H9 (cell line): ENCODE results near the gene TEAD1. TPM values are rescaled to one million over a fixed set of nuclear protein-coding genes. Genes with fewer than 3 reads are reported as not detected.

Experiments
- DNase-seq: peaks from one replicate; pipeline ENCODE4 v3.0.0-alpha.2; 2017
- H2AFZ ChIP-seq: one replicate; pipeline ENCODE4 v1.6.1; 2013; ENCODE audit warnings: mild to moderate bottlenecking, low read length, control low read depth, moderate library complexity
- H2AK5ac ChIP-seq: 2 replicates; pipeline ENCODE4 v1.6.1; 2013; ENCODE audit warnings: low read length, control low read depth, mixed read lengths; ENCODE audit not compliant: insufficient read length
- H2BK120ac ChIP-seq: one replicate; pipeline ENCODE4 v1.6.1; 2013; ENCODE audit warnings: low read depth, mild to moderate bottlenecking, low read length, control low read depth, inconsistent platforms; ENCODE audit not compliant: poor library complexity, severe bottlenecking
- H2BK12ac ChIP-seq: 2 replicates; pipeline ENCODE4 v1.6.1; 2013; ENCODE audit warnings: low read length, control low read depth, mixed read lengths, low read depth; ENCODE audit not compliant: insufficient read length
- H2BK15ac ChIP-seq: 2 replicates; pipeline ENCODE4 v1.6.1; 2013; ENCODE audit warnings: low read depth, low read length, control low read depth
- H2BK20ac ChIP-seq: one replicate; pipeline ENCODE4 v1.6.1; 2013; ENCODE audit warnings: low read depth, mild to moderate bottlenecking, low read length, control low read depth, inconsistent platforms; ENCODE audit not compliant: poor library complexity, severe bottlenecking
- H2BK5ac ChIP-seq: 2 replicates; pipeline ENCODE4 v1.6.1; 2013; ENCODE audit warnings: low read length, control low read depth, mixed read lengths; ENCODE audit not compliant: insufficient read length
- H3K14ac ChIP-seq: 2 replicates; pipeline ENCODE4 v1.6.1; 2013; ENCODE audit warnings: low read length, control low read depth; ENCODE audit not compliant: insufficient read depth
- H3K18ac ChIP-seq: 2 replicates; pipeline ENCODE4 v1.6.1; 2013; ENCODE audit warnings: low read depth, mild to moderate bottlenecking, mixed read lengths, low read length, control low read depth; ENCODE audit not compliant: insufficient read length
- H3K23ac ChIP-seq: 2 replicates; pipeline ENCODE4 v1.6.1; 2013; ENCODE audit warnings: low read length, control low read depth, mixed read lengths, low read depth; ENCODE audit not compliant: insufficient read length
- H3K23me2 ChIP-seq: 2 replicates; pipeline ENCODE4 v1.6.1; 2013; ENCODE audit warnings: low read depth, mild to moderate bottlenecking, mixed read lengths, low read length, control low read depth; ENCODE audit not compliant: insufficient read length, poor library complexity, severe bottlenecking
- H3K27ac ChIP-seq: 2 replicates; pipeline ENCODE4 v1.5.1; 2013; ENCODE audit warnings: low read length, control low read depth, mixed read lengths, low read depth; ENCODE audit not compliant: insufficient read length
- H3K27me3 ChIP-seq: 2 replicates; pipeline ENCODE4 v1.6.1; 2013; ENCODE audit warnings: low read length, control low read depth, inconsistent platforms; ENCODE audit not compliant: insufficient read depth
- H3K4ac ChIP-seq: 2 replicates; pipeline ENCODE4 v1.6.1; 2013; ENCODE audit warnings: low read depth, mild to moderate bottlenecking, control low read depth, inconsistent platforms, low read length, moderate library complexity
- H3K4me1 ChIP-seq: 2 replicates; pipeline ENCODE4 v1.6.1; 2013; ENCODE audit warnings: low read length, control low read depth, inconsistent platforms; ENCODE audit not compliant: insufficient read depth
- H3K4me2 ChIP-seq: 2 replicates; pipeline ENCODE4 v1.6.1; 2013; ENCODE audit warnings: low read length, control low read depth, mixed read lengths; ENCODE audit not compliant: insufficient read length, insufficient read depth
- H3K56ac ChIP-seq: 2 replicates; pipeline ENCODE4 v1.6.1; 2013; ENCODE audit warnings: low read depth, mild to moderate bottlenecking, mixed read lengths, low read length, control low read depth; ENCODE audit not compliant: insufficient read length
- H3K79me1 ChIP-seq: 2 replicates; pipeline ENCODE4 v1.6.1; 2013; ENCODE audit warnings: low read depth, mild to moderate bottlenecking, moderate library complexity, low read length, control low read depth, inconsistent platforms; ENCODE audit not compliant: insufficient read depth, poor library complexity, severe bottlenecking
- H3K79me2 ChIP-seq: 2 replicates; pipeline ENCODE4 v1.6.1; 2013; ENCODE audit warnings: low read length, control low read depth, inconsistent platforms; ENCODE audit not compliant: insufficient read depth
- H3K9ac ChIP-seq: 2 replicates; pipeline ENCODE4 v1.6.1; 2013; ENCODE audit warnings: low read length, control low read depth, mixed read lengths; ENCODE audit not compliant: insufficient read length; ENCODE audit errors: extremely low read depth
- H3K9me3 ChIP-seq: one replicate; pipeline ENCODE4 v1.6.1; 2013; ENCODE audit warnings: low read depth, low read length, inconsistent platforms; ENCODE audit not compliant: control insufficient read depth
- H3T11ph ChIP-seq: one replicate; pipeline ENCODE4 v1.6.1; 2013; ENCODE audit warnings: mild to moderate bottlenecking, low read length, control low read depth, inconsistent platforms
- H4K20me1 ChIP-seq: one replicate; pipeline ENCODE4 v1.6.1; 2013; ENCODE audit not compliant: control insufficient read depth, insufficient read length, insufficient read depth
- H4K5ac ChIP-seq: 2 replicates; pipeline ENCODE4 v1.6.1; 2013; ENCODE audit warnings: low read depth, mild to moderate bottlenecking, mixed read lengths, low read length, control low read depth; ENCODE audit not compliant: insufficient read length
- H4K8ac ChIP-seq: replicated peaks from 2 replicates; pipeline ENCODE4 v1.6.1; 2013; ENCODE audit warnings: low read length, control low read depth, mixed read lengths, low read depth; ENCODE audit not compliant: insufficient read length
- H4K91ac ChIP-seq: 2 replicates; pipeline ENCODE4 v1.6.1; 2013; ENCODE audit warnings: low read depth, mild to moderate bottlenecking, moderate library complexity, mixed read lengths, low read length, control low read depth; ENCODE audit not compliant: insufficient read length
- H3K27ac Mint-ChIP-seq, 3 experiments: 2 replicates in 2 of 3; 3 replicates in 1 of 3; pipeline ENCODE4 v1.8.0; 2020 to 2021; ENCODE audit warnings: mixed read lengths in 3 of 3, mild to moderate bottlenecking in 1 of 3, moderate library complexity in 1 of 3
- H3K27me3 Mint-ChIP-seq: 2 replicates; pipeline ENCODE4 v1.8.0; 2021; ENCODE audit warnings: low read depth, mild to moderate bottlenecking, moderate library complexity, mixed read lengths
- H3K36me3 Mint-ChIP-seq, 3 experiments: 2 replicates in 2 of 3; 3 replicates in 1 of 3; pipeline ENCODE4 v1.8.0; 2020 to 2021; ENCODE audit warnings: low read depth in 3 of 3, mixed read lengths in 3 of 3; ENCODE audit not compliant: insufficient read depth in 1 of 3
- H3K4me1 Mint-ChIP-seq, 2 experiments: 2 replicates each; pipeline ENCODE4 v1.8.0; 2020; ENCODE audit warnings: mixed read lengths in 2 of 2
- H3K4me3 Mint-ChIP-seq, 2 experiments: 2 replicates in 1 of 2; 3 replicates in 1 of 2; pipeline ENCODE4 v1.8.0; 2020 to 2021; ENCODE audit warnings: mild to moderate bottlenecking in 2 of 2, mixed read lengths in 2 of 2, moderate library complexity in 1 of 2
- H3K9me3 Mint-ChIP-seq, 2 experiments: 2 replicates in 1 of 2; 3 replicates in 1 of 2; pipeline ENCODE4 v1.8.0; 2020; ENCODE audit warnings: mild to moderate bottlenecking in 2 of 2, mixed read lengths in 2 of 2, moderate library complexity in 1 of 2
- WGBS: extraction: QIAGEN DNeasy Blood & Tissue Kit; methylation state at CpG from one replicate; pipeline ENCODE4 v1.1.7; 2013; ENCODE audit warnings: missing lambda C conversion rate, low lambda C conversion rate, mixed read lengths; ENCODE audit not compliant: insufficient read length; ENCODE audit errors: extremely low coverage; 5-methylcytosine and 5-hydroxymethylcytosine counted together
- total RNA-seq: library from RNA; stranded (reverse); gene quantifications from 2 replicates; pipeline ENCODE4 v1.2.1, GENCODE V29; 2021
- TF ChIP-seq, protein P1 (sequence below): fragments of 200-600 bp; sonication (generic); conservative IDR thresholded peaks from 3 replicates; pipeline ENCODE4 v1.8.0; 2021; ENCODE audit warnings: antibody characterized with exemption, mild to moderate bottlenecking

TEAD1 gene
- total RNA-seq, 1 experiment from 2014 or later = 75.1 TPM

DNA sequence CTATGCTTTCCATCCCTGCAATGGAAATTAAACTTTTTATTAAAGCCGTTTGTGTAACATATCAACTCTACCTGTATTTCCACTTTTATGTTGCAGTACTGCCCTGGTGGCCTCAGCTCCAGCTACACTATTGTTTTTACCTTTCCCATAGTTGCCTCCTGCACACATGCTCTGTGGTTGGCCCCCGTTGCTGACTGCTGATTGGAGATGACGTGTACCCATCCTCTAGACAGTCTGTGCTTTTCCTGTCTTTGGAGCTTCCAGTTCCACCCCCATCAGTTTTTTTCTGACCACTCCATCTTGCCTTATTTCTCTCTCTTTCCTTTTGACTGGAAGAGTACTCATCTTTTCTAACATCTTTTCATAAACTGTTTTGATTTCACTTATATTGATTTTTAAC, 123.8 kb downstream of the TEAD1 start:
- Histone ChIP-seq H3T11ph (no peak overlapping the region), H2AK5ac (no peak overlapping the region), H2AFZ (no peak overlapping the region), H2BK12ac (no peak overlapping the region), H3K18ac (no peak overlapping the region), H3K27me3 (no peaks in the 10 kb centered on the region), H3K79me1 (no peaks in the 10 kb centered on the region), H3K4me1 (peaks cover 26% of the 10 kb centered on the region), H4K5ac (no peak overlapping the region), H3K27ac (no peak overlapping the region), H2BK120ac (no peak overlapping the region), H3K4me2 (no peak overlapping the region), H3K9me3 (no peaks in the 10 kb centered on the region), H3K23me2 (no peaks in the 10 kb centered on the region), H3K9ac (no peak overlapping the region), H4K8ac (no peak overlapping the region), H2BK5ac (no peak overlapping the region), H3K79me2 (peaks cover 4% of the 10 kb centered on the region; the same call in 1 of the 2 replicates), H2BK20ac (no peak overlapping the region), H3K4ac (no peak overlapping the region), H3K14ac (no peak overlapping the region), H3K56ac (no peak overlapping the region), H2BK15ac (no peak overlapping the region), H3K23ac (no peak overlapping the region), H4K20me1 (no peaks in the 10 kb centered on the region), H4K91ac (no peak overlapping the region)
- TF ChIP-seq, protein P1, sequence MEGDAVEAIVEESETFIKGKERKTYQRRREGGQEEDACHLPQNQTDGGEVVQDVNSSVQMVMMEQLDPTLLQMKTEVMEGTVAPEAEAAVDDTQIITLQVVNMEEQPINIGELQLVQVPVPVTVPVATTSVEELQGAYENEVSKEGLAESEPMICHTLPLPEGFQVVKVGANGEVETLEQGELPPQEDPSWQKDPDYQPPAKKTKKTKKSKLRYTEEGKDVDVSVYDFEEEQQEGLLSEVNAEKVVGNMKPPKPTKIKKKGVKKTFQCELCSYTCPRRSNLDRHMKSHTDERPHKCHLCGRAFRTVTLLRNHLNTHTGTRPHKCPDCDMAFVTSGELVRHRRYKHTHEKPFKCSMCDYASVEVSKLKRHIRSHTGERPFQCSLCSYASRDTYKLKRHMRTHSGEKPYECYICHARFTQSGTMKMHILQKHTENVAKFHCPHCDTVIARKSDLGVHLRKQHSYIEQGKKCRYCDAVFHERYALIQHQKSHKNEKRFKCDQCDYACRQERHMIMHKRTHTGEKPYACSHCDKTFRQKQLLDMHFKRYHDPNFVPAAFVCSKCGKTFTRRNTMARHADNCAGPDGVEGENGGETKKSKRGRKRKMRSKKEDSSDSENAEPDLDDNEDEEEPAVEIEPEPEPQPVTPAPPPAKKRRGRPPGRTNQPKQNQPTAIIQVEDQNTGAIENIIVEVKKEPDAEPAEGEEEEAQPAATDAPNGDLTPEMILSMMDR = no peak
- no peaks in the 10 kb centered on the region for H3K27me3 Mint-ChIP-seq
- WGBS = no CpG with 5 or more reads among the region's 3 CpGs
- H3K4me3 Mint-ChIP-seq = no peak overlapping the region
- 0 out of 7 replicates have a peak overlapping the region, but pooled peaks of 1 of the 3 experiments have one; percentile 0 for H3K27ac Mint-ChIP-seq
- H3K36me3 Mint-ChIP-seq = peaks cover 5 to 17% (median 7%) of the 10 kb centered on the region in 3 experiments; a peak in 6 of 7 replicates
- no peak for DNase-seq
- peaks cover 62 to 66% of the 10 kb centered on the region in 2 experiments for H3K4me1 Mint-ChIP-seq
- H3K9me3 Mint-ChIP-seq = no peaks in the 10 kb centered on the region
